GM18499 (cell line): ENCODE results near the gene GADD45B.
"Not testable (repeated sequence)": the region's sequence is repeated elsewhere in the genome, so short reads cannot be mapped to it uniquely, and the experiment has no call there.

Source experiments
- ATAC-seq: cut with Tn5 transposase; IDR thresholded peaks from one replicate; pipeline ENCODE4 v1.9.1; 2021; ENCODE audit warnings: moderate number of reproducible peaks; ENCODE audit not compliant: insufficient read depth, unreplicated experiment

GADD45B gene

GRCh38 chr19:2443116-2443784, 32.7 kb upstream of the GADD45B start:
- no peak for ATAC-seq

- no peak for ATAC-seq
Observed at GRCh38 chr19:2443785-2444182, 32.1 kb upstream of the GADD45B start.

GRCh38 chr19:2444251-2445002, 31.5 kb upstream of the GADD45B start:
- ATAC-seq, result no peak

GRCh38 chr19:2446381-2446780, 29.5 kb upstream of the GADD45B start:
- ATAC-seq, result no peak

GRCh38 chr19:2449019-2449418, 26.9 kb upstream of the GADD45B start:
- no peak for ATAC-seq

GRCh38 chr19:2451138-2451537, 24.8 kb upstream of the GADD45B start:
- ATAC-seq, result no peak

- ATAC-seq, result no peak
Observed at GRCh38 chr19:2451741-2452140, 24.2 kb upstream of the GADD45B start.

- no peak for ATAC-seq
Observed at GRCh38 chr19:2453431-2454025, 22.4 kb upstream of the GADD45B start.

GRCh38 chr19:2454199-2454961, 21.5 kb upstream of the GADD45B start:
- ATAC-seq, result no peak

GRCh38 chr19:2454962-2455850, 20.7 kb upstream of the GADD45B start:
- no peak for ATAC-seq

GRCh38 chr19:2455851-2456570, 19.9 kb upstream of the GADD45B start:
- ATAC-seq, result no peak

- no peak for ATAC-seq
Observed at GRCh38 chr19:2457394-2458037, 18.4 kb upstream of the GADD45B start.

GRCh38 chr19:2458054-2458453, 17.9 kb upstream of the GADD45B start:
- no peak for ATAC-seq

- ATAC-seq, result not testable (repeated sequence)
Observed at GRCh38 chr19:2458776-2459175, 17.2 kb upstream of the GADD45B start.

- ATAC-seq, result no peak
Observed at GRCh38 chr19:2460245-2460644, 15.7 kb upstream of the GADD45B start.

- ATAC-seq, result no peak
Observed at GRCh38 chr19:2461751-2462634, 13.9 kb upstream of the GADD45B start.

GRCh38 chr19:2462635-2463421, 13.1 kb upstream of the GADD45B start:
- no peak for ATAC-seq
